Karpas-422 (cell line): ENCODE measurements around the gene KASH5. TPM values are rescaled to one million over a fixed set of nuclear protein-coding genes. Genes with fewer than 3 reads are reported as not detected.

Experiments
- DNase-seq: peaks from one replicate; pipeline ENCODE4 v3.0.0-alpha.2; 2015
- H2AFZ ChIP-seq: fragments of 200-600 bp; sonication (generic); 2 replicates; pipeline ENCODE4 v1.6.1; 2014; ENCODE audit warnings: antibody characterized with exemption, low read length, mixed read lengths
- H3K27ac ChIP-seq: fragments of 200-600 bp; sonication (generic); 2 replicates; pipeline ENCODE4 v1.5.1; 2014; ENCODE audit warnings: mild to moderate bottlenecking, low read length, moderate library complexity
- H3K27me3 ChIP-seq: fragments of 200-600 bp; sonication (generic); 2 replicates; pipeline ENCODE4 v1.6.1; 2014; ENCODE audit warnings: low read length, mixed read lengths
- H3K36me3 ChIP-seq: fragments of 200-600 bp; sonication (generic); 2 replicates; pipeline ENCODE4 v1.6.1; 2014; ENCODE audit warnings: low read length, mixed read lengths; ENCODE audit not compliant: insufficient read depth
- H3K4me1 ChIP-seq: fragments of 200-600 bp; sonication (generic); 2 replicates; pipeline ENCODE4 v1.6.1; 2014; ENCODE audit warnings: mild to moderate bottlenecking, low read length, mixed read lengths
- H3K4me2 ChIP-seq: fragments of 200-600 bp; sonication (generic); 2 replicates; pipeline ENCODE4 v1.6.1; 2014; ENCODE audit warnings: low read length, low read depth, mild to moderate bottlenecking; ENCODE audit not compliant: poor library complexity, severe bottlenecking
- H3K4me3 ChIP-seq: fragments of 200-600 bp; sonication (generic); 2 replicates; pipeline ENCODE4 v1.5.1; 2014; ENCODE audit warnings: mild to moderate bottlenecking, antibody characterized with exemption, low read length, mixed read lengths
- H3K79me2 ChIP-seq: fragments of 200-600 bp; sonication (generic); 2 replicates; pipeline ENCODE4 v1.6.1; 2014; ENCODE audit warnings: mild to moderate bottlenecking, low read length, mixed read lengths
- H3K9ac ChIP-seq: fragments of 200-600 bp; sonication (generic); 2 replicates; pipeline ENCODE4 v1.6.0; 2014; ENCODE audit warnings: low read length
- H3K9me2 ChIP-seq: fragments of 200-600 bp; sonication (generic), shearing (Covaris generic); replicated peaks from 2 replicates; pipeline ENCODE4 v1.6.0; 2014; ENCODE audit warnings: mild to moderate bottlenecking, low read length, moderate library complexity; ENCODE audit not compliant: insufficient read depth
- H3K9me3 ChIP-seq: fragments of 300-700, 200-600 bp; sonication (generic); 2 replicates; pipeline ENCODE4 v1.6.1; 2014; ENCODE audit warnings: low read length, mixed read lengths
- H4K20me1 ChIP-seq: fragments of 200-600 bp; sonication (generic); 2 replicates; pipeline ENCODE4 v1.6.1; 2014; ENCODE audit warnings: mild to moderate bottlenecking, antibody characterized with exemption, low read length, low read depth; ENCODE audit not compliant: insufficient read depth
- total RNA-seq: library from RNA; depleted of rRNA; stranded (reverse); fragments of >200 nt; shearing (Covaris generic); gene quantifications from 2 replicates; pipeline ENCODE4 v1.2.3, GENCODE V29; 2014; ENCODE audit warnings: low replicate concordance

The KASH5 gene
- total RNA-seq, 1 experiment from 2014 or later, result 0.52 TPM

- DNase-seq, result peak; percentile 70
- H3K4me2 ChIP-seq, result no peak overlapping the region
- peaks cover 10% of the 10 kb centered on the region for H3K36me3 ChIP-seq
- H3K4me1 ChIP-seq, result peaks cover 47% of the 10 kb centered on the region
- no peak overlapping the region for H3K4me3 ChIP-seq
- no peaks in the 10 kb centered on the region for H3K79me2 ChIP-seq
- H3K27me3 ChIP-seq, result no peaks in the 10 kb centered on the region
- H2AFZ ChIP-seq, result no peak overlapping the region
- no peaks in the 10 kb centered on the region for H3K9me2 ChIP-seq
- H3K27ac ChIP-seq, result peak overlapping the region; percentile 96
- H3K9me3 ChIP-seq, result no peaks in the 10 kb centered on the region
- no peak overlapping the region for H3K9ac ChIP-seq
- no peaks in the 10 kb centered on the region; the same call in 1 of the 2 replicates for H4K20me1 ChIP-seq
These were observed 44.9 kb upstream of the KASH5 start for GRCh38 chr19:49343123-49343522.

- no peaks in the 10 kb centered on the region for H3K9me2 ChIP-seq
- no peaks in the 10 kb centered on the region for H3K79me2 ChIP-seq
- H4K20me1 ChIP-seq, result no peaks in the 10 kb centered on the region
- peaks cover 5% of the 10 kb centered on the region; the same call in 1 of the 2 replicates for H3K36me3 ChIP-seq
- peaks cover 42% of the 10 kb centered on the region for H3K4me1 ChIP-seq
- peak overlapping the region; percentile 8; the same call in 1 of the 2 replicates for H3K27ac ChIP-seq
- H3K9me3 ChIP-seq, result peaks cover 4% of the 10 kb centered on the region
- H3K4me3 ChIP-seq, result no peak overlapping the region
- H2AFZ ChIP-seq, result no peak overlapping the region
- H3K9ac ChIP-seq, result no peak overlapping the region
- H3K4me2 ChIP-seq, result no peak overlapping the region
- no peaks in the 10 kb centered on the region for H3K27me3 ChIP-seq
- peak; percentile 68 for DNase-seq
These were observed 43.3 kb upstream of the KASH5 start for GRCh38 chr19:49344505-49345423.

GRCh38 chr19:49347191-49347590, 40.9 kb upstream of the KASH5 start:
- Histone ChIP-seq H3K36me3 (no peaks in the 10 kb centered on the region), H3K9me2 (no peaks in the 10 kb centered on the region), H3K4me2 (no peak overlapping the region), H4K20me1 (no peaks in the 10 kb centered on the region), H3K9ac (no peak overlapping the region), H3K4me3 (no peak overlapping the region), H3K9me3 (peaks cover 6% of the 10 kb centered on the region), H3K4me1 (peaks cover 24% of the 10 kb centered on the region), H3K27ac (peak overlapping the region; percentile 91), H3K27me3 (no peaks in the 10 kb centered on the region), H2AFZ (no peak overlapping the region), H3K79me2 (no peaks in the 10 kb centered on the region)
- no peak for DNase-seq

- Histone ChIP-seq H3K27ac (peak overlapping the region; percentile 91), H3K36me3 (no peaks in the 10 kb centered on the region), H3K4me2 (peak overlapping the region; percentile 42), H3K4me1 (peaks cover 24% of the 10 kb centered on the region), H3K79me2 (no peaks in the 10 kb centered on the region), H2AFZ (peak overlapping the region; percentile 13; the same call in 1 of the 2 replicates), H3K9me2 (no peaks in the 10 kb centered on the region), H3K27me3 (no peaks in the 10 kb centered on the region), H3K9me3 (peaks cover 6% of the 10 kb centered on the region), H3K4me3 (peak overlapping the region; percentile 9; the same call in 1 of the 2 replicates), H4K20me1 (no peaks in the 10 kb centered on the region), H3K9ac (peak overlapping the region; percentile 50)
- DNase-seq, result peak; percentile 94
These were observed 40.2 kb upstream of the KASH5 start for GRCh38 chr19:49347835-49348234.

GRCh38 chr19:49348305-49349189, 39.5 kb upstream of the KASH5 start:
- H3K4me2 ChIP-seq, result peak overlapping the region; percentile 42
- peak overlapping the region; percentile 50 for H3K9ac ChIP-seq
- H2AFZ ChIP-seq, result no peak overlapping the region
- no peaks in the 10 kb centered on the region for H3K79me2 ChIP-seq
- no peaks in the 10 kb centered on the region for H4K20me1 ChIP-seq
- H3K9me2 ChIP-seq, result no peaks in the 10 kb centered on the region
- no peaks in the 10 kb centered on the region for H3K27me3 ChIP-seq
- H3K4me3 ChIP-seq, result peak overlapping the region; percentile 9; the same call in 1 of the 2 replicates
- H3K36me3 ChIP-seq, result no peaks in the 10 kb centered on the region
- H3K27ac ChIP-seq, result peak overlapping the region; percentile 91
- peaks cover 6% of the 10 kb centered on the region for H3K9me3 ChIP-seq
- DNase-seq, result peak; percentile 88
- H3K4me1 ChIP-seq, result peaks cover 30% of the 10 kb centered on the region

- Histone ChIP-seq H3K27ac (no peak overlapping the region), H3K27me3 (no peaks in the 10 kb centered on the region), H4K20me1 (no peaks in the 10 kb centered on the region), H3K4me2 (no peak overlapping the region), H3K4me3 (no peak overlapping the region), H2AFZ (no peak overlapping the region), H3K9me3 (peaks cover 6% of the 10 kb centered on the region), H3K36me3 (no peaks in the 10 kb centered on the region), H3K4me1 (peaks cover 32% of the 10 kb centered on the region), H3K9me2 (no peaks in the 10 kb centered on the region), H3K79me2 (no peaks in the 10 kb centered on the region), H3K9ac (no peak overlapping the region)
- DNase-seq, result no peak
These were observed 38.5 kb upstream of the KASH5 start for GRCh38 chr19:49349567-49349966.

GRCh38 chr19:49355909-49356353, 32.1 kb upstream of the KASH5 start:
- Histone ChIP-seq H3K27me3 (no peaks in the 10 kb centered on the region), H3K9me2 (no peaks in the 10 kb centered on the region), H4K20me1 (no peaks in the 10 kb centered on the region), H2AFZ (peak overlapping the region; percentile 25; the same call in 1 of the 2 replicates), H3K9ac (peak overlapping the region; percentile 51), H3K4me3 (peak overlapping the region; percentile 9; the same call in 1 of the 2 replicates), H3K4me1 (peaks cover 37% of the 10 kb centered on the region), H3K36me3 (no peaks in the 10 kb centered on the region), H3K9me3 (no peaks in the 10 kb centered on the region), H3K79me2 (no peaks in the 10 kb centered on the region), H3K4me2 (peak overlapping the region; percentile 54), H3K27ac (no peak overlapping the region)
- no peak for DNase-seq
